Thoracic aorta (tissue), 2 donors: ENCODE measurements around the gene EMC9. TPM values are rescaled to one million over a fixed set of nuclear protein-coding genes. Genes with fewer than 3 reads are reported as not detected.

Experiments
- ATAC-seq: fragments of 150-250 bp; one replicate; pipeline ENCODE4 v1.8.0; 2017; ENCODE audit warnings: low read depth; ENCODE audit not compliant: insufficient number of reproducible peaks, low FRiP score
- DNase-seq: peaks from one replicate; pipeline ENCODE4 v3.0.0-alpha.2; 2020; ENCODE audit warnings: low spot score
- H3K27ac ChIP-seq, 2 donors: fragments of 200-600 bp; sonication (generic); 1 replicate in 1 of 2; 2 replicates in 1 of 2; pipeline ENCODE4 v1.5.1; 2016; ENCODE audit warnings: mild to moderate bottlenecking in 2 of 2, moderate library complexity in 2 of 2
- H3K27me3 ChIP-seq: fragments of 200-600 bp; sonication (generic); replicated peaks from 2 replicates; pipeline ENCODE4 v1.6.0; 2016; ENCODE audit warnings: mild to moderate bottlenecking; ENCODE audit not compliant: insufficient read depth
- H3K36me3 ChIP-seq: fragments of 200-600 bp; sonication (generic); one replicate; pipeline ENCODE4 v1.5.1; 2016
- H3K4me1 ChIP-seq, 2 donors: fragments of 200-600 bp; sonication (generic); 1 replicate in 1 of 2; 2 replicates in 1 of 2; pipeline versions ENCODE4 v1.5.1 to v1.6.0; 2016; ENCODE audit warnings: low read depth in 2 of 2, mild to moderate bottlenecking in 1 of 2; ENCODE audit not compliant: control insufficient read depth in 1 of 2
- H3K4me3 ChIP-seq: fragments of 200-600 bp; sonication (generic); 2 replicates; pipeline ENCODE4 v1.5.1; 2016; ENCODE audit warnings: mild to moderate bottlenecking
- H3K9me3 ChIP-seq: fragments of 200-600 bp; sonication (generic); 2 replicates; pipeline ENCODE4 v1.5.1; 2016
- CTCF ChIP-seq: fragments of 200-600 bp; sonication (generic); IDR thresholded peaks from one replicate; pipeline ENCODE4 v1.5.1; 2019; ENCODE audit warnings: antibody characterized with exemption
- total RNA-seq, 2 donors: library from RNA; depleted of rRNA; stranded (reverse); fragments of >200 nt; gene quantifications; one replicate each; pipeline versions ENCODE4 v1.1.0 to v1.2.3, GENCODE V29; 2016

EMC9 gene
- total RNA-seq, 2 donors from 2014 or later: 4.9 to 18.6 TPM

DNA sequence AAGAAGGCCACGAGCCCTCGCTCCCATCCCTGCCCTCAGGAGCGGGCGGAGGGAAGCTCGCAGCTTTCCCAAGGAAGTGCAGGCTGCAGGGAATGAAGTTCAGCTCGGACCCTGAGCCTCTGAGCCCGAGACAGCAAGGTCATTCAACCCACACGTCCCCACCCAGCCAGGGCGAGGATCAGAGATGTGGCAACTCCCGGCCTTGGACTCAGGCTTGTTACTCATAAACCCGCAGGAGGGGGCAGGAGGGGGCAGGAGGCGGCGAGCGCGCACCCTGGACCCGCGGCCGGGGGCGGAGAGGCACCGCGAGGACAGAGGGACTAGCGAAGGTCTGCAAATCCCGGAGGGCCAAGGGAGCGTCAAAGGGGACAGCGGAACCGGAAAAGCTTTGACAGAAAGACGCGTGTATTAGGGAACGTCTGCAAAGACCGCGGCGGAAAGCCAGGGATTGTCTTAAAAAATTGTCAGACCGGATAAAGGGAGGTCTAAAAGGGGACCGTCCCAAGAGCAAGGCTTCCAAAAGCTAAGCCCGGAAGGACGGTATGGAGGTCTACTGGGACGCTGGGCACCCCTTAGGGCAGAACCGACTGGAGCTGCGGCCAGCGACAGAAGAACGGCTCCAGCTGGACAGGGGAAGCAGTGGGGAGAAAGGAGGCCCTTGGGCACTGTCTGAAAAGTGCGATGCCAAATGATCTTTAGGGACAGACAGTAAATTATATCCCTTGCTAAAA is 27.4 kb downstream of the EMC9 start:
- peak overlapping the region; percentile 97 to 98 for H3K27ac ChIP-seq

DNA sequence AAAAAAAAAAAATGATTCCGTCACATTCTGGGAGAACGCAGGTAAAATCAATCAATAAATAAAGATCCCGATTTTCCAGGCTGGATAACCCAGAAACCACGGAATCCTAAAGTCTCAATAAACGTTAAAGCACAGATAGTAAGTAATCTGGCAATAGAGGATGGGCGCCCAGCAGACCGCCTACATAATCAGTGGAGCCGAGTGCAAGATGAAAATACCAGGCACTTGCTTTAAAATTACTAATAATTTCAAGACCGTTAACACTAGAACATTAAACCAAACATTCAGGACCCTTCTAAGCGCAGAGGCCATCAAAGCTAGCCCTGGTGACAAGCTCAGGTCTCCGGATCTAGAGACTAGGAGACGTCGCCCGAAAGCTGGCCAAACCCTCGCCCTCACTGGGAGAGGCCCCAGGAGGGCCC is 28.0 kb downstream of the EMC9 start:
- H3K4me1 ChIP-seq: peaks cover 7 to 18% of the 10 kb centered on the region in 2 donors
- no peak for ATAC-seq
- H3K27me3 ChIP-seq: no peaks in the 10 kb centered on the region
- H3K27ac ChIP-seq: peak overlapping the region; percentile 97 to 98
- H3K4me3 ChIP-seq: peak overlapping the region; percentile 92
- no peaks in the 10 kb centered on the region for H3K36me3 ChIP-seq
- DNase-seq: no peak
- no peaks in the 10 kb centered on the region for H3K9me3 ChIP-seq
- TF ChIP-seq CTCF: no peak

More for the DNA sequence above, 27.4 kb downstream of the EMC9 start:
- Histone ChIP-seq H3K4me3 (peak overlapping the region; percentile 92), H3K9me3 (no peaks in the 10 kb centered on the region), H3K4me1 (peaks cover 7 to 18% of the 10 kb centered on the region in 2 donors), H3K27me3 (no peaks in the 10 kb centered on the region), H3K36me3 (peaks cover 1% of the 10 kb centered on the region)
- ATAC-seq: peak; percentile 34
- TF ChIP-seq CTCF: no peak
- DNase-seq: peak; percentile 82

GRCh38 chr14:24110523-24110922 is 30.9 kb downstream of the EMC9 start:
- DNase-seq (no peak), ATAC-seq (no peak)
- Histone ChIP-seq H3K4me3 (no peak overlapping the region), H3K9me3 (no peaks in the 10 kb centered on the region), H3K36me3 (no peaks in the 10 kb centered on the region), H3K4me1 (peaks cover 0 to 2% of the 10 kb centered on the region in 2 donors), H3K27ac (no peak overlapping the region), H3K27me3 (no peaks in the 10 kb centered on the region)
- TF ChIP-seq CTCF: no peak

DNA sequence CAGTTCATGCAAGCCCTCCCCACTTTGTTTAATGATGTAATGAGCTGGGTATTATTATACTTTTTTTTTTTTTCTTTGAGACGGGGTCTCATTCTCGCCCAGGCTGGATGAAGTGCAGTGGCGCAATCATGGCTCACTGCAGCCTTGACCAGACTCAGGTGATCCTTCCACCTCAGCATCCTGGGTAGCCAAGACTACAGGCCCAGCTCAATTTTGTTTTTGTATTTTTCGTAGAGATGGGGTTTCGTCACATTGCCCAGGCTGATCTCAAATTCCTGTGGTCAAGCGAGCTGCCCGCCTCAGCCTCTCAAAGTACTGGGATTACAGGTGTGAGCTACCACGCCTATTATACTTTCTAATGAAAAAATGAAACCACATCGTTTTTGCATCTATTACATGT is 31.3 kb downstream of the EMC9 start:
- Histone ChIP-seq H3K9me3 (no peaks in the 10 kb centered on the region), H3K4me3 (no peak overlapping the region), H3K27ac (no peak overlapping the region), H3K27me3 (no peaks in the 10 kb centered on the region), H3K36me3 (no peaks in the 10 kb centered on the region), H3K4me1 (no peaks in the 10 kb centered on the region)
- ATAC-seq (no peak), DNase-seq (no peak)
- TF ChIP-seq CTCF: no peak

DNA sequence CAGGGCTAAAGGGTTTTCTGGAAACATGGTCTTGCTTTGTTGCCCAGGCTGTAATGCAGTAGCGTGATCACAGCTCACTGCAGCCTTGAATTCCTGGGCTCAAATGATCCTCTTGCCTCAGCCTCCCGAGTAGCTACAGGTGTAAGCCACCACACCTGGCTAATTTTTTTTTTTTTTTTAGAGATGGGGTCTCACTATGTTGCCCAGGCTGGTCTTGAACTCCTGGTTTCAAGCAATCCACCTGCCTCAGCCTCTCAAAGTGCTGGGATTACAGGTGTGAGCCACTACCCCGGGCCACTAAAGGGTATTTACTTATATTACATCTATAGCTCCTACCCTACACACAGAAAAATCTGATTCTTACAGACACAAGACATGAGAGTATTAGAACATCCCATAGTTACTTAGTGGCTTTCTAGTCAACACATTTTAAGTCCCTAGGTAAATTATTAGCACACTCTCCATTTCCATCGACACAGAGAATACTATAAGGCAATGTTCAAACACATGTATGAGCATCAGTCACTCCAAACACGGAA is 33.0 kb downstream of the EMC9 start:
- no peak for ATAC-seq
- no peak overlapping the region for H3K4me3 ChIP-seq
- H3K27ac ChIP-seq: no peak overlapping the region

More for the DNA sequence above, 33.0 kb downstream of the EMC9 start:
- TF ChIP-seq CTCF: no peak
- DNase-seq: no peak
- Histone ChIP-seq H3K36me3 (no peaks in the 10 kb centered on the region), H3K27me3 (no peaks in the 10 kb centered on the region), H3K4me1 (no peaks in the 10 kb centered on the region), H3K9me3 (no peaks in the 10 kb centered on the region)
